AG10803 (cell line): ENCODE results near the gene CLEC18B.

Experiments used
- DNase-seq: peaks from one replicate; pipeline ENCODE4 v3.0.0; 2010; ENCODE audit warnings: low read depth
- H3K4me3 ChIP-seq: 2 replicates; pipeline ENCODE4 v1.5.1; 2011; ENCODE audit warnings: mild to moderate bottlenecking, low read length, control low read depth
- CTCF ChIP-seq: conservative IDR thresholded peaks from 2 replicates; pipeline ENCODE4 v1.5.1; 2011; ENCODE audit warnings: mild to moderate bottlenecking, low read length, control low read depth, inconsistent platforms

The CLEC18B gene

GRCh38 chr16:74462361-74462760, 41.1 kb upstream of the CLEC18B start:
- H3K4me3 ChIP-seq, result no peak overlapping the region
- DNase-seq, result no peak
- TF ChIP-seq CTCF, result no peak

GRCh38 chr16:74461826-74462225, 40.5 kb upstream of the CLEC18B start:
- H3K4me3 ChIP-seq, result no peak overlapping the region
- no peak for DNase-seq
- TF ChIP-seq CTCF, result no peak

- DNase-seq, result no peak
- no peak for TF ChIP-seq CTCF
- no peak overlapping the region for H3K4me3 ChIP-seq
Observed at GRCh38 chr16:74460542-74460941, 39.3 kb upstream of the CLEC18B start.

GRCh38 chr16:74456290-74456625, 35.0 kb upstream of the CLEC18B start:
- no peak for TF ChIP-seq CTCF

GRCh38 chr16:74455619-74456289, 34.5 kb upstream of the CLEC18B start:
- no peak for TF ChIP-seq CTCF
- no peak for DNase-seq
- no peak overlapping the region for H3K4me3 ChIP-seq

More at GRCh38 chr16:74456290-74456625, 35.0 kb upstream of the CLEC18B start:
- H3K4me3 ChIP-seq, result no peak overlapping the region
- DNase-seq, result no peak

- no peak for TF ChIP-seq CTCF
- DNase-seq, result peak; percentile 28
- no peak overlapping the region for H3K4me3 ChIP-seq
Observed at GRCh38 chr16:74455213-74455612, 33.9 kb upstream of the CLEC18B start.

GRCh38 chr16:74451951-74452758, 30.9 kb upstream of the CLEC18B start:
- no peak for DNase-seq
- H3K4me3 ChIP-seq, result no peak overlapping the region

More at GRCh38 chr16:74451951-74452758, 30.9 kb upstream of the CLEC18B start:
- TF ChIP-seq CTCF, result no peak
